Measurements from ENCODE around the gene CLEC10A.
"Not testable (repeated sequence)": the region's sequence is repeated elsewhere in the genome, so short reads cannot be mapped to it uniquely, and the experiment has no call there.

The CLEC10A gene

GRCh38 chr17:7079581-7080455, at the start of gene CLEC10A:
Gene CLEC10A, minus strand, starts transcription at chr17:7080251. Its CDS starts 1,439 bp downstream, at chr17:7078812.
- no peak for DNase-seq

GRCh38 chr17:7129311-7129710, 49.3 kb upstream of the CLEC10A start:
- DNase-seq: no peak

- no peak for DNase-seq
These were observed 48.1 kb upstream of the CLEC10A start for GRCh38 chr17:7128160-7128559.

- DNase-seq: not testable (repeated sequence)
These were observed 47.5 kb upstream of the CLEC10A start for GRCh38 chr17:7127501-7127900.

GRCh38 chr17:7126386-7126785, 46.3 kb upstream of the CLEC10A start:
- DNase-seq: not testable (repeated sequence)

GRCh38 chr17:7124923-7125322, 44.9 kb upstream of the CLEC10A start:
- DNase-seq: no peak

- no peak for DNase-seq
These were observed 43.8 kb upstream of the CLEC10A start for GRCh38 chr17:7123844-7124243.

GRCh38 chr17:7122381-7122780, 42.3 kb upstream of the CLEC10A start:
- no peak for DNase-seq

- DNase-seq: not testable (repeated sequence)
These were observed 40.6 kb upstream of the CLEC10A start for GRCh38 chr17:7120635-7121034.

- no peak for DNase-seq
These were observed 40.1 kb upstream of the CLEC10A start for GRCh38 chr17:7120123-7120522.

GRCh38 chr17:7119314-7119713, 39.3 kb upstream of the CLEC10A start:
- no peak for DNase-seq

- DNase-seq: no peak
These were observed 35.0 kb upstream of the CLEC10A start for GRCh38 chr17:7114875-7115614.

GRCh38 chr17:7114241-7114874, 34.3 kb upstream of the CLEC10A start, which contains the start of gene ASGR2:
Gene ASGR2, minus strand, starts transcription at chr17:7114822. Its CDS starts 582 bp downstream, at chr17:7114240.
- no peak for DNase-seq

- DNase-seq: no peak
These were observed 33.4 kb upstream of the CLEC10A start for GRCh38 chr17:7113273-7114071.

- DNase-seq: no peak
These were observed 32.6 kb upstream of the CLEC10A start for GRCh38 chr17:7112510-7113108.

- no peak for DNase-seq
These were observed 31.9 kb upstream of the CLEC10A start for GRCh38 chr17:7111784-7112509.

GRCh38 chr17:7110617-7111306, 30.7 kb upstream of the CLEC10A start:
- no peak for DNase-seq

- peak in 1 of 2 experiments; percentile 15 for DNase-seq
These were observed 29.6 kb upstream of the CLEC10A start for GRCh38 chr17:7109461-7110322.

GRCh38 chr17:7108981-7109380, 28.9 kb upstream of the CLEC10A start:
- no peak for DNase-seq

GRCh38 chr17:7108560-7108925, 28.5 kb upstream of the CLEC10A start:
- no peak for DNase-seq

Data from activated CD4-positive, alpha-beta T cell treated with anti-CD3 and anti-CD28 coated beads, Interleukin-2, amount 50 U/mL, for 4 hours (primary cell).